A673 (cell line): ENCODE data around the gene USP15.

Experiments used
- CTCF ChIP-seq: fragments of 300-800, 200-600 bp; sonication (generic); conservative IDR thresholded peaks from 2 replicates; pipeline ENCODE4 v1.5.1; 2017; ENCODE audit warnings: low read depth, mild to moderate bottlenecking, antibody characterized with exemption, low read length, moderate library complexity, mixed read lengths
- EZH2 ChIP-seq: fragments of 200-600 bp; sonication (generic); IDR thresholded peaks from 2 replicates; pipeline ENCODE4 v1.6.1; 2017; ENCODE audit warnings: borderline replicate concordance, low read depth, mild to moderate bottlenecking, mixed read lengths, antibody characterized with exemption, low read length; ENCODE audit not compliant: poor library complexity, severe bottlenecking

GRCh38 chr12:62372134-62372533 lies 111.9 kb downstream of the USP15 start:
- TF ChIP-seq CTCF (no peak), EZH2 (no peak)
